HEK293 (cell line): ENCODE results near the gene AADACL3.

Source experiments
- HOXD13 ChIP-seq: sonication (generic); formaldehyde crosslinking; IDR thresholded peaks from 2 replicates; pipeline ENCODE4 v1.8.0; 2022; ENCODE audit warnings: missing genetic modification reagents, borderline replicate concordance
- YY2 ChIP-seq: fragments of 450-650 bp; formaldehyde crosslinking; IDR thresholded peaks from 2 replicates; pipeline ENCODE4 v1.5.1; 2016; ENCODE audit warnings: missing biosample characterization, missing genetic modification characterization
- ZEB2 ChIP-seq: fragments of 450-650 bp; formaldehyde crosslinking; IDR thresholded peaks from 2 replicates; pipeline ENCODE4 v1.5.1; 2016; ENCODE audit warnings: missing biosample characterization, missing genetic modification characterization
- ZNF175 ChIP-seq: fragments of 450-650 bp; formaldehyde crosslinking; IDR thresholded peaks from 2 replicates; pipeline ENCODE4 v1.5.1; 2016; ENCODE audit warnings: missing biosample characterization, missing genetic modification characterization
- ZNF23 ChIP-seq: fragments of 450-650 bp; formaldehyde crosslinking; IDR thresholded peaks from 2 replicates; pipeline ENCODE4 v1.5.1; 2016; ENCODE audit warnings: missing biosample characterization, missing genetic modification characterization, borderline replicate concordance
- ZNF239 ChIP-seq: fragments of 450-650 bp; formaldehyde crosslinking; IDR thresholded peaks from 2 replicates; pipeline ENCODE4 v1.5.1; 2016; ENCODE audit warnings: missing biosample characterization, missing genetic modification characterization
- ZNF324 ChIP-seq: fragments of 450-650 bp; formaldehyde crosslinking; IDR thresholded peaks from 2 replicates; pipeline ENCODE4 v1.5.1; 2016; ENCODE audit warnings: missing biosample characterization, missing genetic modification characterization
- ZNF549 ChIP-seq: fragments of 450-650 bp; IDR thresholded peaks from 2 replicates; pipeline ENCODE4 v1.5.1; 2018; ENCODE audit warnings: missing biosample characterization, missing genetic modification characterization, mild to moderate bottlenecking, inconsistent platforms, moderate library complexity
- TF ChIP-seq, protein P1 (sequence below): fragments of 450-650 bp; formaldehyde crosslinking; IDR thresholded peaks from 2 replicates; pipeline ENCODE4 v1.5.1; 2016; ENCODE audit warnings: missing biosample characterization, missing genetic modification characterization
- TF ChIP-seq, protein P2 (sequence below): fragments of 450-650 bp; formaldehyde crosslinking; IDR thresholded peaks from 2 replicates; pipeline ENCODE4 v1.5.1; 2016; ENCODE audit warnings: missing biosample characterization, missing genetic modification characterization
- TF ChIP-seq, protein P3 (sequence below): fragments of 450-650 bp; formaldehyde crosslinking; optimal IDR thresholded peaks from 2 replicates; pipeline ENCODE3; 2016; ENCODE audit warnings: missing biosample characterization, mild to moderate bottlenecking, missing genetic modification characterization

DNA sequence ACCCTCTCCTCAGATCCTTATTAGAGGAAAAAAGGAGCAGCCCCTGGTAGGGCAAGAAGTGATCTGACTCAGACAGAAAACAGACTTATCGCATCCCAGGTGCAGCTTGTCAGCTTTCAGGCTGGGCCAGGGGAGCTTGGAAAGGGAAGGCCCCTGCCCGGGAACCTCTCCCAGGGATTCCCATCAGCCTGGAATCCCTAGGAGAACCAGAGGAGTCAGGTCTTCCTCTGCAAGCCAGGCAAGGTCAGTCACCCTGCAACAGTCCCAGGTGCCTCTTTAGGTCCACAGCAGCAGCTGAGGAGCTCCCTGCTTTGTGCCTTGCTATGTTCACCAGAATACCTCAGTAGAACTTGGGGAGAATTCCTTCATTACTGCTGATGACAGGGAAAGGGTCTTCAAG lies 54.7 kb downstream of the AADACL3 start:
- TF ChIP-seq ZNF239 (tag by site-specific recombination), result no peak
- TF ChIP-seq, protein P1, sequence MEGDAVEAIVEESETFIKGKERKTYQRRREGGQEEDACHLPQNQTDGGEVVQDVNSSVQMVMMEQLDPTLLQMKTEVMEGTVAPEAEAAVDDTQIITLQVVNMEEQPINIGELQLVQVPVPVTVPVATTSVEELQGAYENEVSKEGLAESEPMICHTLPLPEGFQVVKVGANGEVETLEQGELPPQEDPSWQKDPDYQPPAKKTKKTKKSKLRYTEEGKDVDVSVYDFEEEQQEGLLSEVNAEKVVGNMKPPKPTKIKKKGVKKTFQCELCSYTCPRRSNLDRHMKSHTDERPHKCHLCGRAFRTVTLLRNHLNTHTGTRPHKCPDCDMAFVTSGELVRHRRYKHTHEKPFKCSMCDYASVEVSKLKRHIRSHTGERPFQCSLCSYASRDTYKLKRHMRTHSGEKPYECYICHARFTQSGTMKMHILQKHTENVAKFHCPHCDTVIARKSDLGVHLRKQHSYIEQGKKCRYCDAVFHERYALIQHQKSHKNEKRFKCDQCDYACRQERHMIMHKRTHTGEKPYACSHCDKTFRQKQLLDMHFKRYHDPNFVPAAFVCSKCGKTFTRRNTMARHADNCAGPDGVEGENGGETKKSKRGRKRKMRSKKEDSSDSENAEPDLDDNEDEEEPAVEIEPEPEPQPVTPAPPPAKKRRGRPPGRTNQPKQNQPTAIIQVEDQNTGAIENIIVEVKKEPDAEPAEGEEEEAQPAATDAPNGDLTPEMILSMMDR (tag by site-specific recombination), result no peak
- no peak for TF ChIP-seq ZNF324 (tag by site-specific recombination)
- no peak for TF ChIP-seq ZEB2 (tag by site-specific recombination)
- TF ChIP-seq, protein P2, sequence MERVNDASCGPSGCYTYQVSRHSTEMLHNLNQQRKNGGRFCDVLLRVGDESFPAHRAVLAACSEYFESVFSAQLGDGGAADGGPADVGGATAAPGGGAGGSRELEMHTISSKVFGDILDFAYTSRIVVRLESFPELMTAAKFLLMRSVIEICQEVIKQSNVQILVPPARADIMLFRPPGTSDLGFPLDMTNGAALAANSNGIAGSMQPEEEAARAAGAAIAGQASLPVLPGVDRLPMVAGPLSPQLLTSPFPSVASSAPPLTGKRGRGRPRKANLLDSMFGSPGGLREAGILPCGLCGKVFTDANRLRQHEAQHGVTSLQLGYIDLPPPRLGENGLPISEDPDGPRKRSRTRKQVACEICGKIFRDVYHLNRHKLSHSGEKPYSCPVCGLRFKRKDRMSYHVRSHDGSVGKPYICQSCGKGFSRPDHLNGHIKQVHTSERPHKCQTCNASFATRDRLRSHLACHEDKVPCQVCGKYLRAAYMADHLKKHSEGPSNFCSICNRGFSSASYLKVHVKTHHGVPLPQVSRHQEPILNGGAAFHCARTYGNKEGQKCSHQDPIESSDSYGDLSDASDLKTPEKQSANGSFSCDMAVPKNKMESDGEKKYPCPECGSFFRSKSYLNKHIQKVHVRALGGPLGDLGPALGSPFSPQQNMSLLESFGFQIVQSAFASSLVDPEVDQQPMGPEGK, result no peak
- TF ChIP-seq ZNF549 (tag by site-specific recombination), result no peak
- no peak for TF ChIP-seq ZNF23
- TF ChIP-seq YY2, result no peak
- TF ChIP-seq, protein P3, sequence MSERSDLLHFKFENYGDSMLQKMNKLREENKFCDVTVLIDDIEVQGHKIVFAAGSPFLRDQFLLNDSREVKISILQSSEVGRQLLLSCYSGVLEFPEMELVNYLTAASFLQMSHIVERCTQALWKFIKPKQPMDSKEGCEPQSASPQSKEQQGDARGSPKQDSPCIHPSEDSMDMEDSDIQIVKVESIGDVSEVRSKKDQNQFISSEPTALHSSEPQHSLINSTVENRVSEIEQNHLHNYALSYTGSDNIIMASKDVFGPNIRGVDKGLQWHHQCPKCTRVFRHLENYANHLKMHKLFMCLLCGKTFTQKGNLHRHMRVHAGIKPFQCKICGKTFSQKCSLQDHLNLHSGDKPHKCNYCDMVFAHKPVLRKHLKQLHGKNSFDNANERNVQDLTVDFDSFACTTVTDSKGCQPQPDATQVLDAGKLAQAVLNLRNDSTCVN (tag by site-specific recombination), result no peak
- TF ChIP-seq ZNF175 (tag by site-specific recombination), result no peak
- no peak for TF ChIP-seq HOXD13
